NCI-H1105 treated with DMSO at 0.1 percent for 48 hours (cell line): Measurements from ENCODE around the gene NECTIN4.
"Not testable (repeated sequence)": the region's sequence is repeated elsewhere in the genome, so short reads cannot be mapped to it uniquely, and the experiment has no call there.

Experiments
- DNase-seq: peaks from one replicate; lab custom pipeline; 2025; lab: John Stamatoyannopoulos, UW

NECTIN4 gene

GRCh38 chr1:161054232-161054631 lies 35.1 kb downstream of the NECTIN4 start:
- no peak for DNase-seq

GRCh38 chr1:161052899-161053298 lies 36.5 kb downstream of the NECTIN4 start:
- DNase-seq: no peak

- DNase-seq: no peak
Observed at GRCh38 chr1:161051219-161051618, 38.1 kb downstream of the NECTIN4 start.

- no peak for DNase-seq
Observed at GRCh38 chr1:161048949-161049722, 40.2 kb downstream of the NECTIN4 start.

- no peak for DNase-seq
Observed at GRCh38 chr1:161047436-161048420, 41.6 kb downstream of the NECTIN4 start.

GRCh38 chr1:161046605-161047228 lies 42.6 kb downstream of the NECTIN4 start:
- no peak for DNase-seq

DNA sequence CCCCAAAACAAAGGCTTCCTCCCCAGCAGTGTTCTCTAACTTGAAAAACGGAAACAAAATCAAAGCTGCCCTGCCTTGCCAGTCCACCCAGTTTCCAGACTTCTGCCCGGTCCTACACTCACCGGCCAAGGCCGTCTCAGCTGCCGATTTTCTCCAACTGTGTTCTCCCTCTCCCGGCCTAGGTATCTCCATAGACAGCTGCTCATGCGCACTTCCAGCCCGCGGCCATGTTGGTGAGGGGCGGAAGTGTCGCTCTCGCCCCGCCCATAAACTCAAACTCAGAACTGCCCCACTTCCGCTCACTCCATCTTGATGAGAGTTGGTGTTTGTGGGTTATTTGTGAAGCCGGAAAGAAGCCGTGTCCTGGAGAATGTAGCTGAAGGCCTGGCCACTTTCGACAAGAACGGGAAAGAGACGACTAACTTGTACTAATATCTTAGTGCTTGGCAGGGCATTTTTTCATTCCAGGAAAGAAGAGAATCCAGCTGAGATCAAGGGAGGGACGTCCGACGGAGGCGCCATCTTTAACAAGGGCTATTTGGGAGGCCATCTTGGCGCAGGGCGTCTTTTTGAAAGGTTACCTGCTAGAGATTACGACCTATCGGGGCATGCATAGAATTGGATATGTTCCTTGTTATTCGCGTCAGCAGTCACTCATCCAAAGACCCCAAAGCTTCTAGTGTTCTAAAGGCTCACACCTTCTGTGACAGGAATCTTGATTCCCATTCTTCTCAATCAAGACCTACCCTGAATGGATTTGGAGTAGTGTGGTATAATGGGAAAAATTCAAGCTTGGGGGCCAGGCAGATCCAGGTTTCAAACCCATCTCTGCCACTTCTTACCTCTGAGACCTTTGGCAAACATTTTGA lies 43.4 kb downstream of the NECTIN4 start, which contains the start of gene USF1:
TSS of gene USF1 (minus strand) at position 242 of the 869 bp plus-strand sequence. CDS start 2,702 bp downstream, outside the sequence.
- DNase-seq: peak; percentile 94

DNA sequence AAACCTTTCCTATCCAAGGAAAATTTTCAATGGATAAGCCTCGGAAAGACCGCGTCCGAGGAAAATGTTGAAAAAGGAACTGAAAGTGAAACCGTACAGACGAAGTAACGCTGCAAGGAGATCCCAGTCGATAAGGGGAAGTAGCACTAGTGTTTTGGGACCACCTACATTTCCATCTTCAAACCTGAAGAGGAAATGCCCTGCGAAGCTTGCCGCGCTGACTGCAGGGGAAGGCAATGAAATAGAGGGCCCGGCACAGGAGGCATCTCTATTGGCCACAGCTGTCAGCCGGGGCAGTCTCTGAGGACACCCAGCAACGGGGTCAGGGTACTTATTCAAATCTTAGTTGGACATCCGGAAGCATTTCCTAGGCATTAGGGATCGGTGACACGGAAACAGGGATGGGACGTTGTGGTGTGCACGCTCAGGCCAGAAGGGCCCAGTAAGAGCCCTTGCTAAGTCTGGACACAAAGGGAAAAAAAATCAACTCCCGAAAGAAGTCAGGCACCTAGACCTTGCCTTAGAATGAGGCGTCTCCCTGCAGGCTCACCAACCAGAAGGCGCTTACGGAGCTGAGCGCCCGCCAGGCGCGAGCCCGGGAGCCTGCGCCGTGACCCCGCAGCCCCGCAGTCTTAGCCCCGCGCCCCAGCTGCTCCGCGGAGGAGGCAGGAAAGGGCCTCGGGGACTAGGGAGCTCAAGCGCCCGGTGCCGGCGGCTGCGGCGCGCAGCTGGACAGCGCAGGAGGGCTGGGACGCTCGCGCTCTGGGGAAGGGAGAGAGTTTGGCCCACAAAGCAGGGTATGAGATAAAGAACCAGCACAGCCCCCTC lies 44.2 kb downstream of the NECTIN4 start:
- DNase-seq: peak; percentile 58

GRCh38 chr1:161044535-161044907 lies 44.8 kb downstream of the NECTIN4 start:
- no peak for DNase-seq

- no peak for DNase-seq
Observed at GRCh38 chr1:161039546-161039945, 49.8 kb downstream of the NECTIN4 start.

GRCh38 chr1:161039154-161039545 lies 50.2 kb downstream of the NECTIN4 start:
- DNase-seq: no peak

DNA sequence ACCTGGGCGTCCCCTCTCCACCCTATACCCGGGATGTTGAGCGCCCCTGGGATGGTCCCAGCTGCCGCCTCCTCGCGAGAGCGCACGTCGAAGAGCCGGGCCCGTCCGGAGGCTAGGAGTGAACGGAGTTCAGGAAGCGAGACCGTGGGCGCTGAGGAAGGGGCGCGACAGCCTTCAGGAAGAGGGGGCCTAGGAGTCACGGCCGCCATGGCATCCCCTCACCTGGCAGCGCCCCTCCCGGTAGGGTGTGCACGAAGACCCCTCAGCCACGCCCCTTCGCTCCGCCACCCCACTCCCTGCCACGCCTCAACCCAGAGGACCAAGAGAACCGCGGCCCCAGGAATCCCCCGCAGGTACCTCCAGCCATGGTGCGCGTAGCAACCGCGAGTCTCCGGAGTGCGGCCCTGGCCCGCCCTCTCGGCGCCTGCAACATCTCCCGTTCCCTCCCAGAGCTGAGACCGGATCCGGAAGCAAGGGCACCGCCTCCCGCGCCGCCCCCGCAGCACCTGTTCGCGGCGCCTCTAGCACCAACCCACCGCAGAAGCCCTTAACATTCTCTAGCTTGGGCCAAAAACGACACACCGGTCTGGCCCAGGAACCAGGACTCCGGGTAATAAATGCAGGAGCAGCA lies 50.7 kb downstream of the NECTIN4 start, which contains the start of gene TSTD1:
TSS of gene TSTD1 (minus strand) at position 442 of the 631 bp plus-strand sequence. CDS start at position 367, 75 bp downstream.
- DNase-seq: peak; percentile 83

GRCh38 chr1:161037661-161038522 lies 51.5 kb downstream of the NECTIN4 start:
- peak; percentile 32 for DNase-seq

DNA sequence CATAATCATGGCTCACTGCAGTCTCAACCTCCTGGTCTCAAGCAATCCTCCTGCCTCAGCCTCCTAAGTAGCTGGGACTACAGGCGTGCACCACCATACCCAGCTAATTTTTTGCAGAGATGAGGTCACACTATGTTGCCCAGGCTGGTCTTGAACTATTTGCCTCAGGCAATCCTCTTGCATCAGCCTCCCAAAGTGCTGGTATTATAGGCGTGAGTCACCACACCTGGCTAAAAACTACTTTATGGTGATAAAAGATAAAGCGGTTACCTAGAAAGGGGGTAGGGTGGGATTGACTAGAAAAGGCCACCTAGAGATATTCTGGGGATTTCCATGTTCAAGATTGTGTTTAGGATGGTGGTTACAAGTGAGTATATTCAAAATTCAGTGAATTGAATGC lies 55.6 kb downstream of the NECTIN4 start:
- no peak for DNase-seq

DNA sequence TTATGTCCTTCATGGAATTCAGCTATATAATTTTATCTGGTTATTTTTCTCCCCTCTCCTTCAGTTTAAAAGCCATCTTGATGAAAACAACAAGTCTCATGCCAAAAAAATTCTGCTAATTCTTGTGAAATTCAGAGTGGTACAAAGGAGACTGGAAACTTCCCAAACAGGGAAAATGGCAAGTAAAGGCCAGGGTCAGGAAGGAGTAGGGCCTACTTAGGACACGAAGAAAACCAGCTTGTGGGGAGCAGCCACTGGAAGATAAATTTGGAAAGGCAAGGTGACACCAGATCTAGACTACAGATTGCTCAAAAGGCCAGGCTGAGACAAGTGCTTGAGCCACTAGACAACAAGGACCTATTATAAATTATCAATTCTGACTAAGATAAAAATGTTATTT lies 56.9 kb downstream of the NECTIN4 start:
- no peak for DNase-seq

DNA sequence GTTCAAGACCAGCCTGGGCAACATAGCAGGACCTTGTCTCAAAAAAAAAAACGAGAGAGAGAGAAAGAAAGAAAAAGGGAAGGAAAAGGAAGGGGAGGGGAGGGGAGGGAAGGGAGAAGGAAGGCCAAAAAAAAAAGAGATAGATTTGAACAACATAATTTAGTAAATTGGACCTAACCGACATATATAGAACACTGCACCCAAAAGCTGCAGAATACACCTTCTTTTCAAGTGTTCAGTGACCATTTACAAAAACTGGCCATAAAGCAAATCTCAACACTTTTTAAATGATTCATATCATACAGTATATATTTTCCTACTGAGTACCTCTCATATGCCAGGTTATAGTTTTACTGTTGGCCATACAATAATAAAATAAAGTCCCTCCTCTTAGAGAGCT lies 57.5 kb downstream of the NECTIN4 start:
- DNase-seq: no peak

DNA sequence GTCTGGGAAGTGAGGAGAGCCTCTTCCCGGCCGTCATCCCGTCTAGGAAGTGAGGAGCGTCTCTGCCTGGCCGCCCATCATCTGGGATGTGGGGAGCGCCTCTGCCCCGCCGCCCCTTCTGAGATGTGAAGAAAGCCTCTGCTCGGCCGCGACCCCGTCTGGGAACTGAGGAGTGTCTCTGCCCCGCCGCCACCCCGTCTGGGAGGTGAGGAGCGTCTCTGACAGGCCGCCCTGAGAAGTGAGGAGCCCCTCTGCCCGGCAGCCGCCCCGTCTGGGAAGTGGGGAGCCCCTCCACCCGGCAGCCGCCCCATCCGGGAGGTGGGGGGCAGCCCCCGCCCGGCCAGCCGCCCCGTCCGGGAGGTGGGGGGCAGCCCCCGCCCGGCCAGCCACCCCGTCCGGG lies 59.9 kb downstream of the NECTIN4 start:
- not testable (repeated sequence) for DNase-seq

DNA sequence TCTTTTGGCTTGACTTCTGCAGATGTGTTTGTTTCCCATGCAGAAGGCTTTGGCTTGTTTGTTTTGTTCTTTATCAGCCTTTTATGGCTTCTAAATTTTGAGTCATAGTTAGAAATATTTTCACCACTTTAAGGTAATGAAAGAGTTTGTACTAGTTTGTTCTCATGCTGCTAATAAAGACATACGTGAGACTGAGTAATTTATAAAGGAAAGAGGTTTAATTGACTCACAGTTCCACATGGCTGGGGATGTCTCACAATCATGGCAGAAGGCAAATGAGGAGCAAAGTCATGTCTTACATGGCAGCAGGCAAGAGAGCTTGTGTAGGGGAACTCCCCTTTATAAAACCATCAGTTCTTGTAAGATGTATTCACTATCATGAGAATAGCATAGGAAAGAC lies 62.4 kb downstream of the NECTIN4 start:
- not testable (repeated sequence) for DNase-seq

DNA sequence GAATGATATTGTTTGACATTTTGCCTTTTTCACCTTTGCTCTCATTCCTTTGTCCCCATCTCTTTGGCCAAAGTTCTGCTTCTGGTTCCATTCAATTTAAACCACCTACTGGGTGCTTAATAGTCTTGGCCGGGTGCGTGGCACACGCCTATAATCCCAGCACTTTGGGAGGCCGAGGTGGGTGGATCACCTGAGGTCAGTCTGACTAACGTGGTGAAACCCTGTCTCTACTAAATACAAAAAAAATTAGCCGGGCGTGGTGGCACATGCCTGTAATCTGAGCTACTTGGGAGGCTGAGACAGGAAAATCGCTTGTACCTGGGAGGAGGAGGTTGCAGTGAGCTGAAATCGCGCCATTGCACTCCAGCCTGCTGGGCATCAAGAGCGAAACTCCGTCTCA lies 66.9 kb downstream of the NECTIN4 start:
- not testable (repeated sequence) for DNase-seq
